ENCODE data around the gene CCDC182. TPM values are rescaled to one million over a fixed set of nuclear protein-coding genes. Genes with fewer than 3 reads are reported as not detected.

The CCDC182 gene
- total RNA-seq, 1 donor from 2014 or later = not detected

DNA sequence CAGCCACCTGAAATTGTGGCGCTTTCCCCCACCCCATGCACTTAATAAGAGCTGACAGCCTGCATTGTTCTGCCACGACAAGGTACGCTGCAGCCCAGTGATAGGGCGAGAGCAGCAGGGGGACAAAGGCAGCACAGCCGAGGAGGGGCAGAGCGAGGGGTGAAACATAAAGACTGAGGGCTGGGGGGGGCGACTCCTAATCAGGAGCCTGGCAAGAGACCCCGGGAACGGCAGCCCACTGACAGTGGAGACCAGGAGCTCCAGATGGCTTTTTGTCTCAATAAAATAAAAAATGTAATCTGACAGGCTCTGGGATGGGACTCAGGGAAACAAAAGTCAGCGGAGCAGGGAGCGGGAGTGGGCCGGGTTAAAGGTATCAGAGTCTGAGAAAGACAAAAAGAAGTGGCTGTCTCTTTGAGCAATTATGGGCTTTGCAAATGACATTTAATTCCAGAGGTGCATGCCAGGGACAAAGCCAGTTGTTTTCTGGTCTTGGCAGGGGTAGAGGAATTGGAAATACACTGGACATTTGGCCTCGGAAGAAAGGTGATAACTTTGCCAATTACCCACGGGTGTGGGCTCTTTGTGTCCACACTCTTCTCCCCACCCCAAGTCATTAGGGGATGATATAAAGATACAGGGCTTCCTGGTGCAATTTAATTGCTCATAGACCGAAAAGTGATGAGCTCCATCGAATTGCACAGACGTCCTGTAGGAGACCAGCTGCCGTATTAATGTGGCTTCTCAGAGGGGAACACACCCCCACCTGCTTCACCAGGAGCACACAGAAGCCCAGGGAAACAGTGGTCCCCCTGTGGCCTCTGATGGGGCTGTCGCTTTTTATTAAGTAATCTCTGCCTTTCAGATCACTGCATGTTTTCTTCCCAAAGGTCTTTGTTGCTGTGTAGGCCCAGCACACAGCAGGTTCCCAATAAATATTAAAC, 17.6 kb upstream of the CCDC182 start:
- H3K36me3 ChIP-seq (ENCODE audit: control insufficient read depth, insufficient read depth, low read length) = no peaks in the 10 kb centered on the region
- peaks cover 9% of the 10 kb centered on the region for H3K27me3 ChIP-seq (ENCODE audit: control insufficient read depth, insufficient read depth, low read length)
- FAIRE-seq = no peak
- DNase-seq (ENCODE audit: low read depth) = no peak
- H3K4me3 ChIP-seq (ENCODE audit: low read depth, low read length) = no peak overlapping the region
- no peak for TF ChIP-seq CTCF (IDR thresholded peaks at IDR 0.05; ENCODE audit: insufficient read depth, low read length, severe bottlenecking)

DNA sequence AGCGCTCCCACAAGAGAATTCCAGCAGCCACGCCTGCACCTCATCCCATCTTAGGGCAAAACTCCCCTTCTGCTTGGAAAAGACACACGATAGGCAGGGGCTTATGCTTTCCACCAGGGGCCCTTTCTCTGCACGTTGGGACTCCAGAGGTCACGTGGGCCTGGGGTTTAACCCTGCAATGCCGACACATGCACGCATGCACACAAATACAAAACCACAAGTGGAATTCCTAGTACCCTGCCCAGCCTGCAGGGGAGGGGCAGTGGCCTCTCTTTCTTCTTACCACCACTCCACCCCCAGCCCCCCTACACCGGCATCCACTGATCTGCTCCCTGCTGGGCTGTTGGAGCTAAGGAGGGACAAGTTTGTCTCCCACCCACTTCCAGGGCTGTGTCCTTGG, 16.8 kb upstream of the CCDC182 start:
- peak; percentile 18 for FAIRE-seq
- no peaks in the 10 kb centered on the region for H3K36me3 ChIP-seq (ENCODE audit: control insufficient read depth, insufficient read depth, low read length)
- H3K27me3 ChIP-seq (ENCODE audit: control insufficient read depth, insufficient read depth, low read length) = peaks cover 9% of the 10 kb centered on the region
- no peak overlapping the region for H3K4me3 ChIP-seq (ENCODE audit: low read depth, low read length)
- DNase-seq (ENCODE audit: low read depth) = no peak
- TF ChIP-seq CTCF (IDR thresholded peaks at IDR 0.05; ENCODE audit: insufficient read depth, low read length, severe bottlenecking) = no peak

DNA sequence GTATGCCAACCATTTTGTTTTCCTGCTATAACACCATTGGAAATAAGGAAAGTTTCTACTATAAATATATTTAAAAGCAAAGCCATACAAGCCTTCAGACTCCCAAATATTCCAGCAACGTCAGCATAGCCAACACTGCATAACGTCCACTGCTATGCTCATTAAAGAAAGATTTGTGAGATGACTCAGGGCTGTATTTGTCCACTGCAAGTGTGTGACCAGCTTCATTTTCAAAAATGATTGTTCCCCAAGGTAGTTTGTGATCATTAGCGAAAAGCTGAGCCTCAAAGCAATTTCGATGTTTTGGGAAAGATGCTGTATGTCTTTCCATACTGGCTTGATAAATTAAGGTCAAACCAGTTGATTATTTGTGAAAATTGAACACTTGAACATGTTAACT, 14.9 kb upstream of the CCDC182 start:
- H3K36me3 ChIP-seq (ENCODE audit: control insufficient read depth, insufficient read depth, low read length) = no peaks in the 10 kb centered on the region
- FAIRE-seq (no peak), DNase-seq (ENCODE audit: low read depth) (no peak)
- H3K4me3 ChIP-seq (ENCODE audit: low read depth, low read length) = no peak overlapping the region
- no peak for TF ChIP-seq CTCF (IDR thresholded peaks at IDR 0.05; ENCODE audit: insufficient read depth, low read length, severe bottlenecking)
- H3K27me3 ChIP-seq (ENCODE audit: control insufficient read depth, insufficient read depth, low read length) = peaks cover 9% of the 10 kb centered on the region

DNA sequence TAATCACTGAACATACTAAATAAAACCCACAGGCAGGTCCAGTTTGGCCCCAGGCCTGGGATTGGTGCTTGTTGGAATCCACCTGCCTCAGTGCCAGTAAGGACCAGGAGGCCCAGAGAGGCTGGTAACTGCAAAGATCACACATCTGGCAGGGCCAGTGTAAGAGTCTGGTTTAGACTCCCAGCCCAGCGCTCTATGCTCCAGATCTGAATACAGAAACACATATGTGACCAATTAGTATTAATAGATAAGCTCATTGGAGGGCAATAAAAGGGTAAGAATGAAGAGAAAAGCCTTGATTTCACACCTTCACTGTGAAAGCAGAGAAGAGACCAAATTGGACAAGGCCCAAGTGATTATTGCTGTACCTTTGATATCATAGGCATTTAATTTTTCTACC, 13.6 kb upstream of the CCDC182 start:
- H3K27me3 ChIP-seq (ENCODE audit: control insufficient read depth, insufficient read depth, low read length) = peaks cover 9% of the 10 kb centered on the region
- no peak overlapping the region for H3K4me3 ChIP-seq (ENCODE audit: low read depth, low read length)
- DNase-seq (ENCODE audit: low read depth) (no peak), FAIRE-seq (no peak)
- H3K36me3 ChIP-seq (ENCODE audit: control insufficient read depth, insufficient read depth, low read length) = no peaks in the 10 kb centered on the region
- TF ChIP-seq CTCF (IDR thresholded peaks at IDR 0.05; ENCODE audit: insufficient read depth, low read length, severe bottlenecking) = no peak

DNA sequence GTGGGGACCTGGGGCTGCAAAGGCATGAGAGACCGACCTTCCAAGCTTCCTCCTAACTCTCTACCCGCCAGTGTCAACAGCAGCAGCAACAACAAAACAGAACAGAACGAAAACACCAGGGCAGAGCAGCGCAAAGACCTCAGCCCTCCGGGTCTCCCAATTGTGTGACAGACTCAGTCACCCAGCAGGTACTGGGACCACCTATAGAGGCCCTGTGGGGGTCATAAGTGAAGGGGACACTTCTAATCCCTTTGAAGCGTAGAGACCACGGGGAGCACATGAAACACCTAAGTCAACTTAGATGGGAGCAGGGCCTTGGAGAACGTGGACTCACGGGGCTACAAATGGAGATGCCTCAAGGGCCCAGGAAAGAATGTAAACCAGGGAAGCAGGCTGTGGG, 12.6 kb upstream of the CCDC182 start:
- Histone ChIP-seq H3K27me3 (ENCODE audit: control insufficient read depth, insufficient read depth, low read length) (peaks cover 9% of the 10 kb centered on the region), H3K4me3 (ENCODE audit: low read depth, low read length) (no peak overlapping the region), H3K36me3 (ENCODE audit: control insufficient read depth, insufficient read depth, low read length) (no peaks in the 10 kb centered on the region)
- DNase-seq (ENCODE audit: low read depth) (no peak), FAIRE-seq (no peak)
- no peak for TF ChIP-seq CTCF (IDR thresholded peaks at IDR 0.05; ENCODE audit: insufficient read depth, low read length, severe bottlenecking)
